OCI-M2 (cell line): ENCODE measurements around the gene SPATS2.
"Not testable (repeated sequence)": the region's sequence is repeated elsewhere in the genome, so short reads cannot be mapped to it uniquely, and the experiment has no call there.

Experiments
- DNase-seq: peaks from one replicate; lab custom pipeline; 2025; ENCODE audit not compliant: unreplicated experiment; lab: John Stamatoyannopoulos, UW

Gene SPATS2

GRCh38 chr12:49349266-49349665 lies 18.0 kb upstream of the SPATS2 start:
- DNase-seq: no peak

GRCh38 chr12:49352351-49352750 lies 14.9 kb upstream of the SPATS2 start:
- no peak for DNase-seq

DNA sequence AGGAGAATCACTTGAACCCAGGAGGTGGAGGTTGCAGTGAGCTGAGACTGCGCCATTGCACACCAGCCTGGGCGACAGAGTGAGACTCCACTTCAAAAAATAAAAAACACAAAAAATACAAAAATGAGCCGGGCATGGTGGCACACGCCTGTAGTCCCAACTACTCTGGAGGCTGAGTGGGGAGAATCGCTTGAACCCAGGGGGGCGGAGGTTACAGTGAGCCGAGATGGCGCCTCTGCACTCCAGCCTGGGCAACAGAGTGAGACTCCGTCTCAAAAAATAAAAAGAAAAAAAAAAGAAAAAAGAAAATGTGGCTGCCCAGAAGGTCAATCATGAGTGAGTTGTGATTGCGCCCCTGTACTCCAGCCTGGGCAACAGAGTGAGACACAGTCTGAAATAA lies 11.3 kb upstream of the SPATS2 start:
- no peak for DNase-seq

DNA sequence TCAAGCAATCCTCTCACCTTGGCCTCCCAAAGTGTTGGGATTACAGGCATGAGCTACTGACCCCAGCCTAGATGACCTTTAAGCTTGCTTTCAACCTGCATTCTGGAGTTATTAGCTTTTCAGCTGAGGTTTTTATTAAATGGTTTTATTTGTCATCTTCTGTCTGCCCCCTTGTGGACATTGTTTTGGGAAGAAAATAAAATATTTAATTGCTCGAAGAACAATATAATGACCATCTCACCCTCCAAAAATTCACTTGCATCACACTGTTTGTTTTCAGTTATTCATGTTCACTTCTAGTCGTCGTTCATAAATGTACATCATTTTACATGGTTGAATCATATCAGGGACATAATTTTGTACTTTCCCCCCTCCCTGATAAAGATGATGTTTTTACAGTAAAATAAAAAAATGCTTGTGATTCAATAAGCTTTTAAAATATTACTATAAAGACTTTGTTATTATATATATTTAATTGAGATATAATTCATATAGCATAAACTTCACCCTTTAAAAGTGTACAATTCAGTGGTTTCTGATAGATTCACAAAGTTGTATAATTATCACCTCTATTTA lies 10.1 kb upstream of the SPATS2 start:
- DNase-seq: no peak

DNA sequence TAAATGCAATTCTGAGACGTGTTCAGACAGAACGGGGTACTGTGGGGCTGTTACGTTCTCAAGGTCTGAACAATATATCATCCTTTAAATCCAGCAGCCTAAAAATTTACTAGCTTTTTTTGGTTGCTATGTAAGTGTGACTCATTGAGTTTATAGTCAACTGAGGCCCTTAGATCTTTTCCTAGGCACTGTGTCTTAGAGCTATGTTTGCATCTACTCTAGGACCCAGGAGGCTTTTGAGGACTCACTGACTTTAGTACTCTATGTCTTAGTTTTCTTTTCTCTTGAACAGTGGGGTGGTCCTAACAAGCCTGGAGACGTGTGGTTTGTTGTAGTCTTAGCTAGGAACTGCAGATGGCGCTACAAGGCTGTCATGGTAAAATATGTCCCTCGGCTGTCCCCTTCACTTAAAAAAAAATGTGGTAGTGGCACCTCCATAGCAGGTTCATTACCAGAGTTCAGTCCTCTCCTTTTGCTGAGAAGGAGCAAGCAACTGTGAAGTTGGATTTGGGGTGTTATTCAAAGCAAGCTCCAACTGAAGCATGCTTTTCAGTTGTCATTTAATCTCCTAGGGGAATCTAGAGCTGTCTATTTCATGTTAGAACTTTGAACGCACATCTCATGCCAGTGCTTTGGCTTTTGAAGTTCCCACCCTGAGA lies 8.7 kb upstream of the SPATS2 start:
- DNase-seq: peak; percentile 35

- DNase-seq: no peak
These were observed 7.6 kb upstream of the SPATS2 start for GRCh38 chr12:49359671-49360070.

GRCh38 chr12:49362077-49362476 lies 5.2 kb upstream of the SPATS2 start:
- DNase-seq: no peak

DNA sequence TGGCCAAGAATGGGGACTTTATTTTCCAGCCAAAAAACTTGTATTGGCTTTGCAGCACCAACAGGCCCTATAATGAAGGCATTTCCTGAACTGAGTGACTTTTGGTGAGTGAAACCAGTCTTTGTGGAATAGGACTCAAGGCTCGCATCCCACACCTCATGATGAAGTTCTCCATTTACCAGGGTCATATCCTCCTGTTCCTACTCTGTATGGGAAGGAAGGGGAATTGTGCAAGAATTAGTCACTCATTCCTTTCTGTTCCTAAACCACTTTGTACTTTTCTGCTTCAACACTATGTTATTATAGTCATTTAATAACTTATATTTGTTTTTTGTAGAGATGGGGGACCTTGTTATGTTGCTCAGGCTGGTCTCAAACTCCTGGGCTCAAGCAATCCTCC lies 2.3 kb upstream of the SPATS2 start:
- DNase-seq: no peak

DNA sequence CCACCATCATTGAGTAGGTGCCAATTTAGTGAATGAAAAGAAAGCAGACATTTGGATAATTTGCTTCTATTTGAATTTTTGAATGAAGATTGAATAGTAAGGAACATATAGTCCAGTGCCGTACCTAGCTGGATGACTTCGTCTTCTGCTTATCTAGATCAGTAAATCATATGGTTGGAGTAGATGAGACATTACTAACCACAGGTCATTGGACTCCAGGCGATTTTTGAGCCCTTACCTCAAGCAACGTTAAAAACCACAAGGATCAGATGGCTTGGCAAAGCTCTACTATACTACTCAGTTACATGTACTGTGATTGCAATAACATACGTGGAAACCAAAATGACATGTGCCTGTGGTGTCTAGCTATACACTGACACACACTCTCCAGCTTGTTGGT lies 1.7 kb upstream of the SPATS2 start:
- no peak for DNase-seq

GRCh38 chr12:49366096-49366651 lies 1.1 kb upstream of the SPATS2 start:
- DNase-seq: no peak

DNA sequence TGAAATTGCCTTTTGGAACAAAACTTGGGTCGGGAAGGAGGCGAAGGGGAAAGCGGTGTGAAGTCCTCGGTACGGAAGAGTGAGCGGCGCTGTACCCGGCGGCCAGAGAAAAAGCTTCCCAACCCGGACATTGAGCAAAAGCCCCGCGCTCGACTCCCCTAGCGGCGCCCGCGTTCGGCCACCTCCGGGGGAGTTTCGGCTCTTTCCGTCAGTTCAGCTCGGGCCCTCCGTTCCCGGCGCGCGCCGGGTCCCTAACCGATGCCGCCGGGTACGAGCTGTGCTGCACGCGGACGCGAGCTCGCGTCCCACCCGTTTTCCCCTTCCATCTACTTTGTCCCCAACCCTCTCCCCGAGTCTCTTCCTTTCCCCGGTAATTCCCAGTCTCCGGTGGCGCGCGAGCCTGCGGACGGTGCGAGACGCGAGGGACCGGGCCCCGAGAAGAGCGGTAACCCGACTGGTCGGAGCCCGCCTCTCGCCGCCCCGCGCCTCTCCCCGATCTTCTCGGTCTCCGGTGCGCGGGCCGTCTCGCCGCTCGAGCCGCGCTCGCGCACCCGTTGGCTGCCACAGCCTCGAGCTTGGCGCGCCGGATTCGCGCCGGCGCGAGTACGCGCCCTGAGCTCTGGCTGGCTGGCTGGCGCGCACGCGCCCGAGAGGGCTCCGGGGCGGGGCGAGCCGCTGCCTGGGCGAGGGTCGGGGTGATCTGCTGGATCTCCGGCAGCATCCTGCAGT lies 446 bp upstream of the SPATS2 start:
- peak; percentile 50 for DNase-seq

- DNase-seq: no peak
These were observed 958 bp downstream of the SPATS2 start for GRCh38 chr12:49368240-49368600.

DNA sequence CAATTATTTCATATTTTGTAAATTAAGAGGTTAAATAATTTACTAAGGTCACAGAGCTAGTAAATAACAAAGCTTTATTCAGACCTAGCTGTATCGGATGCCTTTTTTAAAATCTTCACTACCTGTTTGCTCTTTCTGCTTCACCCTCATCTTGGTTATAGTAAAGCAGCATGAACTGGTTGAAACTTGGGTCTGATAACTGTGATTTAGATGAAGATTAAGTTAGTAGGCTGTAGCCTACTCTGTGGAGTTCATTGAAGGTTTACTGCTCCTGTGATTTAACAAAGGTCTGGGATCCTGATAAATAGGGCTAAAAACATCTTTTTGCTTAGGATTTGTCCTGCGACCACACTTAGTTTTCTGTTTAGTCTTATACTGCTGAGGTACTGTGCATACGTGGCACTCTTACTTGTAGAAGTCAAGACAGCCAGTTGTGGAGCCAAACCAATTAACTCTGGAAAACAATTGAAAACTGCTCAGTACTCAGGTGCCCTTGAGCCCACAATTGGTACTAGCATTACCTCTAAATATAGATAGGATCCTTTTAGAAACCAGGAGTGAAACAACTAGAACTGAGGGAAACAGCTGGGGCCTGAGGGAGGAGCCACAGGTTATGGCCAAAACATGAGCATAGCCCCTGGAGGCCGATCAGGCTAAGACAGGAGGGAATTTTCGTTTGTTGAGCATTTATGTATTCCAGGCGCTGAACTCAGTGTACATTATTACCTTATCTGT lies 2.3 kb downstream of the SPATS2 start:
- DNase-seq: no peak

DNA sequence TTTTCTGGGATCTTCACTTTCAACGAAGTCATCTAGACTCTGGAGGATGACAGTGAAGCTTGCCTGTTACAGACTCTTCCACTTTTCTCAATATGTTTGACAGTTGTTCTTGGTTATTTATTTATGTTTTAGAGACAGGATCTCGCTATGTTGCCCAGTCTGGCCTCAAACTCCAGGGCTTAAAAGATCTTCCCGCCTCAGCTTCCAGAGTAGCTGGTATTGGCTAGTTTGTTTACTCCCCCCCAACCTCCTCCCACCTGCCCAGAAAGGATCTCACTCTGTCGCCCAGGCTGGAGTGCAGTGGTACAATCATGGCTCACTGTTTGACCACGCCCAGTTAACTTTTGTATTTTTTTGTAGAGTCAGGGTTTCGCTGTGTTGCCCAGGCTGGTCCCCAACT lies 3.3 kb downstream of the SPATS2 start:
- no peak for DNase-seq

GRCh38 chr12:49375406-49375805 lies 8.1 kb downstream of the SPATS2 start:
- no peak for DNase-seq

DNA sequence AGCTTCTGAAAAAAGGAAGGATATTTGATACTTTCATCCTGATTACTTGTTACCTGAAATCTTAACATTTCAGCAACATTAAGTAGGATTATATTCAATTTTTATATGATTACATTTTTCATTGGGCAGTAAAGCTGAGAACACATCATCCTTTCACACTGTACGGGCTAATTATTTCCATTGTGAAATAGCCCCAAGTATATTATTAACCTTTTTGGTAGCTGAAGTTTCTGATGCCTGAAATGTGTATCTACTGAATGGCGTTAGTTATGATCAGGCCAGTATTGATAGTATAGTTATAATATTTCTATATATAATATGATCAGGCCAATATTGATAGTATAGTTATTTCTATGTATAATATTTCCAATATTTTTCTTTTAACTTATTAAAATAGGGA lies 10.1 kb downstream of the SPATS2 start:
- no peak for DNase-seq

DNA sequence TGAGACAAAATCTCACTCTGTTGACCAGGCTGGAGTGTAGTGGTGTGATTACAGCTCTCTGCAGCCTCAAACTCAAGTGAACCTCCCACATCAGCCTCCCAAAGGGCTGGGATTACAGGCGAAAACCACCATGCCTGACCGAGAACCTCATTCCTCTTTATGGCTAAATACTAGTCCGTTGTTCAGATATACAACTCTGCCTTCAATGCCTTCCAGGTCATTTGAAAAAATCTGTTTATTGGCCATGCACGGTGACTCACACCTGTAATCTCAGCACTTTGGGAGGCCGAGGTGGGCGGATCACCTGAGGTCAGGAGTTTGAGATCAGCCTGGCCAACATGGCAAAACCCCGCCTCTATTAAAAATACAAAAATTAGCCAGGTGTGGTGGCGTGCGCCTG lies 12.9 kb downstream of the SPATS2 start:
- not testable (repeated sequence) for DNase-seq

- DNase-seq: no peak
These were observed 21.6 kb downstream of the SPATS2 start for GRCh38 chr12:49388682-49389386.

DNA sequence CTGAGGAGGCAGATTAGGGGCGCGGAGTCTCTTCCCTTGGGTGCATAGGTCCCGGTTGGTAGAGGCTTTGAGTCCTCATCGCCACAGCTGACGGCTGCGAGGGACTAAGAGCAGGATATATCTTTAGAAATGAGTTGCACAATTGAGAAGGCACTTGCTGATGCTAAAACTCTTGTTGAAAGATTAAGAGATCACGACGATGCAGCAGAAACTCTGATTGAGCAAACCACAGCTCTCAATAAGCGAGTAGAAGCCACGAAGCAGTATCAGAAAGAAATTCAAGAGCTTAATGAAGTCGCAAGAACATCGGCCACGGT lies 22.1 kb downstream of the SPATS2 start:
- DNase-seq: no peak

DNA sequence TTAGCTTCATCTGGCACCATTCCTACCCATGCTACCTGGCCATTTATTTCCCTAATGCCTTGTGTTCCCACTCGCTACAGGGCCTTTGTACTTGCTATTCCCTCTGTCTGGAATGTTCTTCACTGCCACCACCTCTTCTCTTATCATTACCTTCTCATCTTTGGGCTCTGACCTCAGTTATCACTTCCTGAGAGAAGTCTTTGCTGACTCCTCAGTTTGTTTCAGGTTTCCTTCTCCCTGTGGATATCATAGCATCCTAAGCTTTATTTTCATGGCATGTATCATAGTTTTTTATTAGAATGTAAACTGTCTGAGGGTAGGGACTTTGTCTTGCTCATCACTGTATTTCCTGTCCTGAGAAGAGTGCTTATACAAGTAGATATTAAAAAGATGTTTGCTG lies 29.7 kb downstream of the SPATS2 start:
- no peak for DNase-seq

DNA sequence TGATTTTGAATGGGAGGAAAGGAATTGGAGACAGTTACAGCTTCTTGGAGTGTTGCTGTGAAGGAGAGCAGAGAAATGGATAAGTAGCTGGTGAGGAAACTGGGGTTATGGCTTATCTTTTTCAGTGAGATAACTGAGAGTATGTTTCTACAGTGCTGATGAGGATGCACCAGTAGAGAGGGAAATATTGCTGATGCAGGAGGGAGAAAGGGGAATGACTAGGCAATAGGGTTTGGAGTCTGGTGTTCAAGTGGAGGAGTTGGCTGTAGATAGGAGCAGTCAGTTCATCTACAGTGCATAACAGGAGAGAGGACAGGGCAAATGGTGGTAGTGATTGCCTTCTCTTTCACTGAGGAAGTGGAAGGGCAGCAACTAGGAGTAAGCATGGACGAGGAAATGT lies 33.0 kb downstream of the SPATS2 start:
- no peak for DNase-seq
